NCI-H748 (cell line): ENCODE data around the gene MTRFR.
A peak's percentile ranks its signal among the peaks of the same experiment; 100 is the strongest.
"Not testable (repeated sequence)": the region's sequence is repeated elsewhere in the genome, so short reads cannot be mapped to it uniquely, and the experiment has no call there.

ENCODE experiments used
- DNase-seq: peaks from one replicate; lab custom pipeline; 2025; ENCODE audit not compliant: unreplicated experiment; lab: John Stamatoyannopoulos, UW

Gene MTRFR

DNA sequence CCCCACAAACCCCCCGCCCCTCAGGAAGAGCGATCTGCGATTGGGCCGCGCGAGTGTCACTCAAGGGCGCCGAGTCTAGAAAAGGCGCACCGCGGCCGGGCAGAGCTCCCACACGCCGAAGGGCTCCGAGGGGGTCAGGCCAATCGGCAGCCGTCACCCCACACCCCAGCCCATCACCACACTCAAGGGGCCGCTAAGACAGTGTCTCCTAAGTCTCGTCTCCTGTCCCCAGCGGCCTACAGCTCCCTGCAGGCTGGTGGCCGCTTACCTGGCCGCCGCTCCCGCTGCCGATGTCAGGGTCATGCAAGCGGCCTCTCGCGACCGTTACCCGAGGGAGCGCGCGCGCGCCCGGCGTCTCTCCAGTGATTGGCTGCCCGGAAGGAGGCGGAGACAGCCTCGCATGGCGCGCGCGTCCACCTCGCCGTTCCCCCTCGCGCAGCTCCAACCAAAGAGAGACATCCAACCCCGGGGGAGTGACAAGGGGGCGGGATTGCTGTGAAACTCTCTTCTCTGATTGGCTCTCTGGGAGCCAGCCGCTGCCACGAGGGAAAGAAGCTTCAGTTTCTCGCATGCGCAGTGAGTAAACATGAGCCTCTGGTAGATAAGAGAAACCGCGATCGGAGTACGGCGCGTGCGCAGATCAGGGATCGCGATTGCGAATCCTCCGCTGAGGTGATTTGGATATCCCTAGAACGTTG is at the start of gene MTRFR, which contains the start of gene MPHOSPH9:
Gene MTRFR, plus strand, starts transcription at position 630 of the 698 bp plus-strand sequence. CDS start 20,239 bp downstream, outside the sequence.
Gene MPHOSPH9, minus strand, starts transcription at position 335 of the 698 bp plus-strand sequence. CDS start 2,777 bp downstream, outside the sequence.
- DNase-seq = peak; percentile 99

DNA sequence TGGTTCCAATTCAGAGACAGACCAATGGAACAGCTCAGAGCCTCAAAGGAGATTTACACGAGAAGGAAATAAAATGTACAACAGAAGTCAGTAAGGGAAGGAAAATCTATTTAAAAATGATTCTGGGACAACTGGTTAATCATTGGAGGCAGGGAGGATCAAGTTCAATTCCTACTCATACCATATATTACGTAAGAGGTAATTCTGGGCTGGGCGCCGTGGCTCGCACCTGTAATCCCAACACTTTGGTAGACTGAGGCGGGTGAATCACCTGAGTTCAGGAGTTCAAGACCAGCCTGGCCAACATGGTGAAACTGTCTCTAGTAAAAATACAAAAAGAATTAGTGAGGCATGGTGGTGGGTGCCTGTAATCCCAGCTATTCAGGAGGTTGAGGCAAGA is 45.6 kb upstream of the MTRFR start:
- no peak for DNase-seq

GRCh38 chr12:123199936-123200335 is 33.3 kb upstream of the MTRFR start:
- DNase-seq = no peak

- no peak for DNase-seq
Measured at GRCh38 chr12:123200414-123200813, 32.8 kb upstream of the MTRFR start.

GRCh38 chr12:123206794-123207193 is 26.4 kb upstream of the MTRFR start:
- DNase-seq = not testable (repeated sequence)

DNA sequence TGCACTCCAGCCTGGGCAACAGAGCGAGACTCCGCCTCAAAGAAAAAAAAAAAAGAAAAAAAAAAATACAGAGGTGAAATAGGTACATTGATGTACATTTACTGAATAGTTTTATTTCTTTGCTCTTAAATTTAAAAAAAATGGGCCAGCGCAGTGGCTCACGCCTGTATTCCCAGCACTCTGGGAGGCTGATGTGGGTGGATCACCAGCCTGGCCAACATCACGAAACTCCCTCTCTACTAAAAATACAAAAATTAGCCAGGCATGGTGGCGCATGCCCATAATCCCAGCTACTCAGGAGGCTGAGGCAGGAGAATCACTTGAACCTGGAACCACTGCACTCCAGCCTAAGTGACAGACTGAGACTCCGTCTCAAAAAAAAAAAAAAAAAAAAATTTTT is 25.4 kb upstream of the MTRFR start:
- DNase-seq = not testable (repeated sequence)

GRCh38 chr12:123223241-123223668 is 10.0 kb upstream of the MTRFR start:
- no peak for DNase-seq

DNA sequence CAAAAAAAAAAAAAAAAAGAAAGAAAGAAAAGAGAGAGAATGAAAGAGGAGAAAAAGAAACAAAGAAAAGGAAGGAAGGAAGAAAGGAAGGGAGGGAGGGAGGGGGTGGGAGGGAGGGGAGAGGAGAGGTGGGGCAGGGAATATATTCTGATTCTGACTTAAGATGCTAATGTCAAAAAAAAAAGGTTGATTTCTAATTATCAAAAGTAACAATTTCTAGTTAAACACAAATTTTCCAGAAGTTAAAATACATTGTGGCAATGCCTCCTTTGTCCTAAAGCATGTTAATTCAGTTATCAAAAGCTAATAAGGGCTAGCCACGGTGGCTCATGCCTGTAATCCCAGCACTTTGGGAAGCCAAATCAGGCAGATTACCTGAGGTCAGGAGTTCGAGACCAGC is 7.8 kb upstream of the MTRFR start:
- DNase-seq = no peak

DNA sequence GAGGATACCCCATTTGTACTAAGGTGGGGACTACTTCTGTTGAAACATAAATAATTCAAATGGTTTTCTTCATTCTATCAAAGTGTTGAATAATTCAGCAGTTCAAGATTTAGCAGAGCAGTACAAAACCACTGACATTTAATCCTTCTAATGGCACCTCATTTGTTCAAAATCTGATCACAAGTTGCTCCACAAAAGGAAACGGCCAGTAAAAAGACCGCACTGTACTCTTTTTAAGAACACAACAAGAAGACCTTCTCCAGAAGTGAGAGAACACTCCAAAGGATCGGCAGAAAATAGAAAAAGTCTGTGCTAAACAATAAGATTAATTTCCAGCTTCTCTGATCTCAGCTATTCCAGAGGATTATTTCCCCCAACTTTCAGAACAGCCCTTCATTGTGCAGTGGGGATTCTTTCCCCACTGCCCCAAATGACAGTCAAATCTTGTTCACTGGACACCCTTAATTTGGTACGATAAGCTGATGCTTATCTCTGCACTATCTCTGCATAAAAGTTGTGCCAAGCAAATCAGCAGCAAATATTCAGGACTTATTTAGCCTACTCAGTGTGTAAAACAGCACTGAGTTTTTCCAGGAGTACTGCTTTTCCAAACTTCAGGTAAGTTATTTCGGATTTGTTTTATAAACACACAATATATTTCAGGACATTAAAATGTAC is 5.5 kb upstream of the MTRFR start:
- DNase-seq = no peak

GRCh38 chr12:123229051-123229450 is 4.2 kb upstream of the MTRFR start:
- no peak for DNase-seq

- peak; percentile 64 for DNase-seq
Measured at GRCh38 chr12:123231931-123232330, 1.3 kb upstream of the MTRFR start.

DNA sequence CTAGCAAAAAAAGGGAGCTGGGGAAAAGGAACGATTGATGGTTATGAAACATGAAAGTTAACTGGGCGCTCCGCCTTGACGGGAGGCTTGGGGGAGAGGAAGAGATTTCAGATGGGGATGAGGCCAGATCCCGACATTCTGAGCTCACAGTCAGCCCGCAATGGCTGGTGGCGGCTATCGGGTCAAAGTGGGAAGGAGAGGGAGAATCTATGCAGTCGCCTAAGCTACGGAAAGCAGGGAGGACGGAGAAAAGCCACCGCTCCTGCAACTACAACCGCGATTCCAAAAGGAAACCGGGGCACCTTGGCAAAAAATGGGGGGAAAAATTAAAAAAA is 797 bp upstream of the MTRFR start:
- no peak for DNase-seq

DNA sequence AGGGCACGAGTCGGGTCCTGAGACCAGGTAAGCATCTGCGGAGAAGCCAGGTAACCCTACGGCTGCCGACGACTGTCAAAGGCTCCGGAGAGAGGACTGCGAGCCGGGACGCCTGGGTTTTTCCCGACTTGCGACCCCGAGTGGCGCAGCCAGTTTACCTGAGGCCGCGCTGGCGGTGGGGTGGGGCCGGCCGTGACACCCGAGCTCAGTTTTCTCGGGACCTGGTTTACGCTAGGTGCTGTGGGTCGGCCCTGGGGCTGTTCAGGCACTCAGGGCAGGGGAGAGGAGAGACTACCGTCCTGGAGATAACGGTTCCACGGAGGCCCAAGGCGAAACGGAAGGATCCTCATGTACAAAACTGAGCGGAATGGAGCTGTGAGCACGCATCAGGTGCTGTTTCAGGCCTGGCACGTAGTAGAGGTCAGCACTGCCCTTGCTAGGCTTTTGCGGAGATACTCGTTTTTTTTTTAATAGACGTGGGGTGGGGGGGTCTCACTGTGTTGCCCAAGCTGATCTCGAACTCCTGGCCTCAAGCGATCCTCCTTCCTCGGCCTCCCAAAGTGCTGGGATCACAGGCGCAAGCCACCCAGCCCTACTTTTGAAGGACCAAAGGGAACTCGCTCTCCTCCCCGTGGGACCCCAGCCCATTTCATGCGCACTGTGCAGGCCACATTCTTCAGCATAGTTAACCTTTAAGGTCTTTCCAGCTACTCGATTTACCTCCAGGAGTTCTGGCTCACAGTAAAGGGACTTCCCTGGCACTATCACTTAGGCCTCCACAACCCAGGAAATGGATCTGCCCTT is 471 bp downstream of the MTRFR start:
- no peak for DNase-seq

GRCh38 chr12:123237646-123238329 is 4.6 kb downstream of the MTRFR start:
- peak; percentile 59 for DNase-seq

DNA sequence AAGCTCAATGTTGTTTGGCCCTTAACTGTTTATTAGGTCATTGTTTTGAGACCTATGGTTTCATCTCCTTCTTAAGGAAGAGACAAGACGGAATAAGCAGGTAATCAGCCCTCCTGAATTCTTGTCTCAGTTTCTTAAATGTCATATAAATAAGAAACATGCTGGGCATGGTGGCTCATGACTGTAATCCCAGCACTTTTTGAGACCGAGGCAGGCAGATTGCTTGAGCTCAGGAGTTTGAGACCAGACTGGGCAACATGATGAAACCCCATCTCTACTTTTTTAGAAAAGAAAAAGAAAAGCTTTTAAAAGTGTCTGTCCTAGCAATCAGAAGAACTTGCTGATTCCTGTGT is 5.1 kb downstream of the MTRFR start:
- no peak for DNase-seq

- no peak for DNase-seq
Measured at GRCh38 chr12:123238961-123239360, 5.7 kb downstream of the MTRFR start.

- DNase-seq = peak; percentile 21
Measured at GRCh38 chr12:123242116-123242904, 9.1 kb downstream of the MTRFR start.

DNA sequence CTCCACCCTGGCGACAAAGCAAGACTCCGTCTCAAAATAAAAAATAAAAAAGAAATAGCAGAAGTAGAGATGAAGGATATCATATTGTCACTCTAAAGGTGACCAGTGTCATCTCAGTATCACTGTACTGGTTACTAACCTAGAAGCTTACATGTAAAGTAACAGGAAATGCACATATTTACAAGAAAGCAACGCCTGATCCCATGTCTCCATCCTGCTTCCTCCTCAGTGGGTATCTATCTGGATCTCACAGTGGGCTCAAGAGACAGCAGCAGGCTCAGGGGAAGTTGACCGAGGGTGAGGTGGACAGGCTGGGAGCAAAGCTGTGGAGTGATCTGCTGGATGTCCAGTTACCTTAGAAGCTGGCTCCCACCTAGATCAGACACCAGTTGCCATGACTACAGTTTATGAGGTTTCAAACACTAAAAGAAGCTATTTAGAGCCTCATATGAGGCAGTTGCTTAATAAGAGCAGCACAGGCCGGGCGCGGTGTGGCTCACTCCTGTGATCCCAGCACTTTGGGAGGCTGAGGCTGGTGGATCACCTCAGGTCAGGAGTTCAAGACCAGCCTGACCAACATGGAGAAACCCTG is 10.5 kb downstream of the MTRFR start:
- DNase-seq = peak; percentile 35

- no peak for DNase-seq
Measured at GRCh38 chr12:123245678-123246077, 12.4 kb downstream of the MTRFR start.

DNA sequence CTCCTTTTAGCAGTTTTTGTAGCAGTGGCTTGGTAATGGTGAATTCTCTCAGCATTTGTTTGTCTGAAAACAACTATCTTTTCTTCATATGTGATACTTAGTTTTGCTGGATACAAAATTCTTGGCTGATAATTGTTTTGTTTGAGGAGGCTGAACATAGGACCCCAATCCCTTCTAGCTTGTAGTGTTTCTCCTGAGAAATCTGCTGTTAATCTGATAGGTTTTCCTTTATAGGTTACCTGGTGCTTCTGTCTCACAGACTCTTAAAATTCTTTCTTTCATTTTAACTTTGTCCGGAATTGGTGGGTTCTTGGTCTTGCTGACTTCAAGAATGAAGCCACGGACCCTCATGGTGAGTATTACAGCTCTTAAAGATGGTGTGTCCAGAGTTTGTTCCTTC is 14.9 kb downstream of the MTRFR start:
- DNase-seq = not testable (repeated sequence)
